ENCODE measurements around the gene ITPR2.
"Not testable (repeated sequence)": the region's sequence is repeated elsewhere in the genome, so short reads cannot be mapped to it uniquely, and the experiment has no call there.

ITPR2 gene

DNA sequence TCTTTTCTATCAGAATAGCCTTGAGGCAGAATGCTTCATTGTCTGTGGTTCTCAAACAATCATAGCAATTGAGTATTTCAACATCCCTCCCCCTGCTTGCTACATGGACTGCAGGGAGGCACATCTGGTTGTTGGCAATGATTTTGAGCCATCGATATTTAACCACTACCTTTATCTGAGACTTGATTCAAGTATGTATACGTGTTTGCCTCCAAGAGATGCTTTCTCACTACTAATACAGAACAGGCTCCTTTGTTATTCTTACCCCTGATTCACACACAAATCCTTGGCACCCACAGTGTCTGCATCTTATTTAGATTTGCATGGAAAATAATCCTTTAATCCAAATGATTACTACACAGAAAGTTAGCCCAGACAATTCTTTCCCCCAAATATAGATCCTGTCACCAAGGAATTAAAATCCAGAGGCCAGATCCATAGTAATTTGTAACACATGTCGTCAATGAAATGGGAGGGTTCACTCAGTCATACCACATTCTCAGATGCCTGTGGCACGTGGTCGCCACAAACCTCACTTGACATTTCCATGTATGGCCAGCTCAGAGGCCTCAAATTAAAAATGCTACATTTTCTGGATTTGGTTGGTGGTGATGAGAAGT, 199.3 kb downstream of the ITPR2 start:
- DNase-seq (ENCODE audit: low read depth in 1 of 2, low spot score in 1 of 2), result no peak

DNA sequence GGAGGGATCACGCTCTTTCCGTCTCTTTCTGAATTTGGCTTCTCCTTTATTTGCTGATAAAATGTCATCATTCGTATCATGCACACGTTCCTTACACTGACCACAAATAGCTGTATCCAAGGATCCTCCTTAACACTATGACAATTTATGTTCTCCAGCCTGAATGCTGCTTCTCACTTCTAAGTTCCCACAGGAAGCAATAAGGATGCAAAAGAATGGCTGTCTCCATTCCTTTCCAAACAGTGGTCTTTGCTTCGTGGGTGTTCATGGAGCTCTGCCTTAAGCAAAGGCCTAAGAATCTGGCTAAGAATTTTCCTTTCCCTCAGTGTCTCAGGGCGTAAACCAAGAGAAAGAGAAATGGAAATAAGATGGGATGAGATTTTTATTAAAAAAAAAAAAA, 200.2 kb downstream of the ITPR2 start:
- DNase-seq (ENCODE audit: low read depth in 1 of 2, low spot score in 1 of 2), result no peak

DNA sequence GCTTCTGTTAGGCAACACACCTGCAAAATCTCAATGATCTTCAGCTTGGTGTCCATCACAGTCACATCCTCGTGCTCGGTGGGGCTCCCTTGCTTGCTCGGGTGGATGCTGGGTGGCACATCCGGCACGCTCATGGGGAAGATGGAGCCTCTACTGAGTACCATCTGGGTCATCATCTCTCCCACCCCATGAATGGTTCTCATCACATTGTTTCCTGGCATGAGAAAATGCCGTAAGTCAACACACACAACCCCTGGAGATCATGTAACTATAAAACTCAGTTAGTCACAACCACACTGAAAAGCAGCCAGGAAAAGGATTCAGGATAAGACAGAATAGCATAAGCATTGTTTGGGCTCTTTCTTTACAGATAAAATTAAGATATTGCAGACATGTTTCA, 201.1 kb downstream of the ITPR2 start:
- DNase-seq (ENCODE audit: low read depth in 1 of 2, low spot score in 1 of 2), result no peak

DNA sequence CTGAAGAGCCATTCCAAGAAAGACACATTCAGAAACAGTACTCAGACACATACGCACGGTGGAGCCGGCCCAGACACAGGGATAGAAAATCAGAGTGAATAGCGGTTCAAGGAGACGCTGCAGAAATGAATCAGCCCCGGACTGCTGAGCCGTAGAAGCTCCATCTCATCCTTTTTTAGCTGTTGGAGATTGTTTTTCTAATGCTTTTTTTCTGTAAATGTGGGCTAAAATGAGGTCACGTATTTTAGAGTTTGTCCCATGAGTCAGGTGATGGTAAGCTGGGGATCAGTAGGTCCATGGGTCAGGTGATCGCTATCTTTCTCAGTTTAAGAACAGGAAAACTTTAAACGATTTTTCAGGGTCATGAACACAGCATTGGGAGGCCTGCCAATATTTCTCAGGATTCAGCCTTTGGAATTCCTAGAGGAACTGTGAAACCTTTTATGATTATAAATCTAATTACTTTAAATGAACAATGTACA, 202.4 kb downstream of the ITPR2 start:
- no peak for DNase-seq (ENCODE audit: low read depth in 1 of 2, low spot score in 1 of 2)

DNA sequence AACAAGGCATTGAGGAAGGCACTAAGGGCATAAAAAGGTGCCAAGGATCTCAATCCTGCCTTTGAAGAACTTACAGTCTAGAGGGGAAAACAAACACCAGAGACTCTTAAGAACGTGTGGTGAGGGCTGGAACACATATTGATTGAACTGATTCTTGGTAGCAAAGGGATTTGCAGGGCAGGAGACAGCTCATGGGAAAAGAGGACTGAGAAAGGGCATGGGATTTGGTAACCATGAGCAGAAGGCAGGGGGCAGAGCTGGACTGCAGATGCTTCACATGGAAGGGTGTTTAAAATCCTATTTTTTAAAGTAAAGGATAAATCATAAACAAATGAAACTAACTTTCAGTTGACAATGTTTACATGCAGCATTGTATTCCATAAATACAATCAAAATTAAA, 203.1 kb downstream of the ITPR2 start:
- no peak for DNase-seq (ENCODE audit: low read depth in 1 of 2, low spot score in 1 of 2)

DNA sequence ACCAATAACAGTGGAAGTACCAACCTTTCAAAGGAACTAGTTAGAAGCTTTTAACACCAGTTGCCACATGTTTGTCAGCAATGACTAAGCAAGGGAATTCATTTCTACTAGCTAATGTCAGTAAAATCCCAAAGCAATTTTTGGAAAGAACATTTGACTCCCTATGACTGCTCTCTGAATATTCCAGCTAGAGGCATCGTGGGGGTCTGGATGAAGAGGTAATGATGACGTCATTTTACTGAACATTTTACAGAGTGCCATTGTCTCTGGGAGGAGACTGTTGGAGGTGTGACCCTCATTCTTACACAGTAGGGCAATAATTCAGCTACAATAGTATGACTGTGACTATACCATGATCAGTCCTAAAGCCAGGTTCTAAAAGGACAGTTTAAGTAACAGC, 204.8 kb downstream of the ITPR2 start:
- DNase-seq (ENCODE audit: low read depth in 1 of 2, low spot score in 1 of 2), result no peak

DNA sequence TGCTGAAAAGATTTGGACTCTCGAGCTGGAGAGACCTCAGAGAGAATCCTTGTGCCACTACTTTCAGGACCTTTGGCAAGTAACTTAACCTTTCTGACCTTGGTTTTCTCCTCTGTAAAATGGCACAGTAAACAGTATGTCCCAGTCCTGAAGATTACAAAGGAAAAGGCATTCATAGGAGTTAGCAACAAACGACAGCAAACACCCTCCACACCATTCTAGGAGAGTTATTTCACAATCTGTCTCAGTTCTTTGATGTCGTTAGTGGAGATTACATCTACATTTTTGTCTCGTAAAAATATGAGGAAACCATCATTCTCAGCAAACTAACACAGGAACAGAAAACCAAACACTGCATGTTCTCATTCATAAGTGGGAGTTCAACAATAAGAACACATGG, 205.7 kb downstream of the ITPR2 start:
- no peak for DNase-seq (ENCODE audit: low read depth in 1 of 2, low spot score in 1 of 2)

DNA sequence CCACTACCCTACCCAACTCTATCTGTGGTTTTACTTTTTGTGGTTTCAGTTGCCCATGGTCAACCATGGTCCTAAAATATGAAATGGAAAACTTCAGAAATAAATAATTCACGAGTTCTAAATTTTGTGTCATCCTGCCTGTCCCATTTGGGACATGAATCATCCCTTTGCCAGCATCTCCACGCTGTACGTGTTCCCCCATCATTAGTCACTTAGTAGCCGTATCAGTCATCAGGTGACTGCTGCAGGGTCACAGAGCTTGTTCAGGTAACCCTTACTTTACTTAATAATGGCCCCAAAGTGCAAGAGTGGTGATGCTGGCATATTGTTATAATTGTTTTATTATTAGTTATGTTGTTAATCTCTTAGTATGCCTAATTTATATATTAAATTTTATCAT, 209.9 kb downstream of the ITPR2 start:
- no peak for DNase-seq (ENCODE audit: low read depth in 1 of 2, low spot score in 1 of 2)

DNA sequence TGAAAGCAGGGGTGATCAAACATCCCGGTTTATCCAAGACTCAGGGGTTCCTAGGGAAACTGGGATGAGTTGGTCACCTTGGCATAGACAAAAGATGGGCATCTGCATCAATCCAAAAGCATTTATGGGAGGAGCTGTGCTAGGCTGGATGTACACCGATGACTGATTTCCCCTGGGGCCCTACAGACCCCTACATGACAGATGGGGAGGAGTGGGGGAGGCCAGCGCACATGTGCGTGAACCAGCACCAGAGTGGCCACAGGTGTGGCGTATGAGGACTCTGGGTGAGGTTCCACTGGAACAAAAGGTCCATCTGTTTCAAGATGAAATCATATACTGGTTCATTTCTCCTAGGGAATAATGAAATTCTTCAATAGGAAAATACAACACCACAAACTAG, 210.4 kb downstream of the ITPR2 start:
- no peak for DNase-seq (ENCODE audit: low read depth in 1 of 2, low spot score in 1 of 2)

DNA sequence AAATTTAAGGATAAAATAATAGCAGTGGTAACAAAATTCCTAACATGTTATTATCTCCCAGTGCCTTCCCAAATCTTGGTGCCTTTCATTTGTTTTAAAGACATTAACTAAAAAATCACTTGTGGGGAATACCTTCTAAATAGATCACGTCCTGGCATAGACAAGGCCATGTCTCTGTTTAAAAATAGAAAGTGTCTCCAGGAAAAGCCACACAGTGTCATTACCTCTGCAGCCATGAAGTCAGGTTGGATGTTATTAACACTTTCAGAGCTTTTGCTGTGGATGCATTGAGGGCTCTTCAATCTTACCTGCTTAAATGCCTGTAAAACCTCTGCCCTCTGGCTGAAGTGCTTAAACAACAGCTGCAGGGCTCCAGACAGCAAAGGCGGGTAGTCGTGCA, 211.1 kb downstream of the ITPR2 start:
- no peak for DNase-seq (ENCODE audit: low read depth in 1 of 2, low spot score in 1 of 2)

DNA sequence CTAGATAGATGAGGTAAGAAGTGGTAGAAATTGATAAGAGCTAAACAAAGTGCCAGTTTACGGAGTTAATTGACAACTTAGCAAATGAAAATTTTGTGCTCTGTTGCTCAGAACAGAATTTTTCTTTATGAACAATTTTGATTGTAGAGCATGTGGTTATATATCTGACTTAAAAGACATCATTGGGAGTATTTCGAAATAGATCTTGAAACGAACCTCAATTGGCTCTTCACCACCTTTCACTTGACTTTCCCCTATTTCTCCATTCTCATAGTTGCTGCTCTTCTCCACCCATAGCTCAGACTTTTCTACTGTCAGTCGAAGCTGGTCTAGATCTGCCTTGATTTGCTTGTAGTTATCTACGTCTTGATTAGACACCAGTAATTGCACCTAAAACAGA, 212.1 kb downstream of the ITPR2 start:
- no peak for DNase-seq (ENCODE audit: low read depth in 1 of 2, low spot score in 1 of 2)

DNA sequence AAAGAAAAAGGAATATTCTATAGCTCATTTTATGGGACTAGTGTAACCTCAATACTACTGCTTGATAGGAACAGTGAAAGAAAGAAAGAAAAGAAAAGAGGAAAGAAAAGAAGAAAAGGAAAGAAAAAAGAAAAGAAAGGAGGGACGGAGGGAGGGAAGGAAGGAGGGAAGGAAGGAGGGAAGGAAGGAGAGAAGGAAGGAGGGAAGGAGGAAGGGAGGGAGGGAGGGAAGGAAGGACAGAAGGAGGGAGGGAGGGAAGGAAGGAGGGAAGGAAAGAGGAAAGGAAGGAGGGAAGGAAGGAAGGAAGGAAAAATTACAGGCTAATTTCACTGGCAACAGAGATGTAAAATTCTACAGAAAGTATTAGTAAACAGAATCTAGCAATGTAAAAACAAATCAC, 215.5 kb downstream of the ITPR2 start:
- no peak for DNase-seq (ENCODE audit: low read depth in 1 of 2, low spot score in 1 of 2)

DNA sequence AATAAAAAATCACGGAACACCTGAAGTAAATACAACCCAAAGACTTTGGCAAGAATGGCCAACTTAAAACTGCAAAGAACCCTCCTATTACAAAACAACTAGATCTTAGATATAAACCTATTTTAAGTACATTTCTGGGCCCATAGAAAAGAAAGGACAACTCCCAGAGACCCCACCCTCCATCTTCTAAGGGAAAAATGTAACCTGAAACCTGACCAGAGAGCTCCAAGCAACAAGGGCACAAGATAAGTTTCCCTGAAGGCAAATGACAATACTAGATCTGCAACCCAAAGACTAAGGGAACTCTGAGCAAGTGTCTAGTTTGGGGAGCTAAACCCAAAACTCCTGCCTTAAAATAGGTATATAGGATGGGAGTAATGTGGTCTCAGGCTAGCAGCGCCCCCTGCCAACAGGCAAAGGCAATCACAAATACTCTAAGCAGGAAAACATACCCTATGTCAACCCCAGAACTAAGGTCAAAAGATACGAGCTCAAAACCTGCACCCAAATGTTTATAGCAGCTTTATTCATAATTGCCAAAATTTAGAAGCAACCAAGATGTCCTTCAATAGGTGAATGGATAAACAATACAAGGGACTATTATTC, 218.9 kb downstream of the ITPR2 start:
- no peak for DNase-seq (ENCODE audit: low read depth in 1 of 2, low spot score in 1 of 2)

DNA sequence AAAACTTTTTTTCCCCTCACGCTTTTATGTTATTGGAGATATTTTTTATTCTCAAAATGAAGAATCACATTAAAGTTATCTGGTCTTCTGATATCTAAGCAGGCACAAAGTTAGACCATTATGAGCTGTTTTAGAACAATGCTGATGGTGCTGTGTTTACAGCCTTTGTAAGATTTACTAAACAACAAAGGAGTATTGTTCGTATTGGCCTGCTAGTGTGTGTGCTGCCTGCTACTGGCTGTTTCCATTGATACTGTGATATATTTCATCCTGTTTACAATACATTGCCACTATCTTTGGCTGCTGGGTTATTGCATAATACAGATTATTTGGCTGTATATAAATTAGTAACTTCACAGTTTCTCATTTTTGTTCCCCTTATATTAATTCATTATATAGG, 220.8 kb downstream of the ITPR2 start:
- no peak for DNase-seq (ENCODE audit: low read depth in 1 of 2, low spot score in 1 of 2)

DNA sequence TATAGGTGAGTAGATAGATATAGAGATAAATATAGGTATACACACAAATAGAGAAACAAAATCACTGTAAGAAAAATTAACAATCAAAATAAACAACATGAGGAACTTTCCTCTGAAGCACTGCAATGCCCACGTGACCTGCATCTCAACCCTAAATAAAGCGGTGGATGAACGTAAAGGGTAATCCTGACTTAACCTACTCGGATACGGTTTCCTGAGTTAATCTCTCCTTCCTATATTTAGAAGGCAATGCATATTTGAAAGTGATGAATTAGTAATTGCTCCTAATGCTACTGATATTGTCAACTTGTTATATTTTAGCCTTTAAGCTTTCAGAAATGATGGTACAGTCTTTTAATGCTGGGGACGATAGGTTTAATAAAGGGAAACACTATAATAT, 221.4 kb downstream of the ITPR2 start:
- DNase-seq (ENCODE audit: low read depth in 1 of 2, low spot score in 1 of 2), result no peak

DNA sequence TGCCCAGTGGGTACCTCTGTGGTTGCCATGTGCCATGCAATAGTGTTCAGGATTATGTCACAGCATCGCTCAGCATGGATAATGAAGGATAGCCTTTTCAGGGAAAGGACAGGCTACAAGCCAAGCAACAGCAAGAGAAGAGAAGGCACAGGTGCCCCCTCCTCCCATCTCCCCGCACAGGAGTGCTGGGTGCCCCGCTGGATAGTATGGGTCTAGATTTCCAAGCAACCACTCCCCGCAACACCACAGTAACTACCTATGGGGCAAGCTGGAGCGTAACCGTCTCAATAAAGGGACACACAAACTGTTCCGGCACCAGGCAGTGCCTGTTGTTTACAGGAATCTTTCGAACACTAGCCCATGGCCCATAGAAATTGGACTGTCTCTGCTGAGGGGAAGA, 222.2 kb downstream of the ITPR2 start:
- no peak for DNase-seq (ENCODE audit: low read depth in 1 of 2, low spot score in 1 of 2)

DNA sequence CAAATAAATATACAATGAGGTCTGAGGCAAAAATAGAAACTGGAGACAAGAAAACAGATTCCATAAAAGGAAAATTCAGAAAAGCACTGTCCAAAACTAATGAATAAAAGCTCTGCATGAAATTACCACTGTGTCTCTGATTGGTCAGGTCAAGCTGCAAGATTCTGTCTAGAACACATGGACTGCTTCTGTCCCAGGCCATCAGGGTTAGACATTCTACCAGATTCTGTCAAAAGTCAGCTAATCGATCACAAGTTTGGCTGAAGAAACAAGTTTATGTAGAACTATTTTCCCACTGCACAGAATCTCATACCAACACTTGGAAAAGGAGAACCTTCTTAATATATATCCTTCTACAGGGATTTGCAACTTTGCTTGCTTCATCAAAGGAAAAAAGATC, 223.0 kb downstream of the ITPR2 start:
- DNase-seq (ENCODE audit: low read depth in 1 of 2, low spot score in 1 of 2), result no peak

DNA sequence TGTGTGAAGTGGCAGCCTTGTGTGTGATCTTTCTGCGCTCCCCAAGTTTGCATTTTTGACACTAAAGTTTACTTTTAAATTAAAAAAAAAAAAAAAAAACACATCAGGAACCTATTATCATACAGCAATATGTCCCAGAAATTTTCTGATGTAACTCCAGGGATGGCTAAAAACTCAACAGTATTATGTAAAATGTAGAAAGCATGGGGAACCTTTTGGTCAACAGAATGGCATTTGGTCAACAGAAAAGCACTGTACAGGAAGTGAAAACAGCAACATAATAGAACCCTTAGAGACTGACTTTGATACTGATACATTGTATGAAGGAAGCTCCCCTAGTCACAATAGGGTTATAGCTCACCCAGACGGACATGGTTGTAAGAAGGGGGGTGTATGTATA, 224.3 kb downstream of the ITPR2 start:
- no peak for DNase-seq (ENCODE audit: low read depth in 1 of 2, low spot score in 1 of 2)

DNA sequence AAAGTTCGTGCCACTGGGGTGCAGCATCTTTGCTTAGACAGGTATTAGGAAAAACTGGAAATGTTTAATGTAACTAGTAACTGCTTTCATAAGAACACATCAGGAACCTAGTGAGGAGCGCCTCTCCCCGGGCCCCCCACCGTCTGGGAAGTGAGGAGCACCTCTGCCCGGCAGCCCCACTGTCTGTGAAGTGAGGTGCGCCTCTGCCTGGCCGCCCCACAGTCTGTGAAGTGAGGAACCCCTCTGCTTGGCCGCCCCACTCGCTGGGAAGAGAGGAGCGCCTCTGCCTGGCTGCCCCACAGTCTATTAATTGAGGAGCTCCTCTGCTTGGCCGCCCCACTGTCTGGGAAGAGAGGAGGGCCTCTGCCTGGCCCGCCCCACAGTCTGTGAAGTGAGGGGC, 224.7 kb downstream of the ITPR2 start:
- no peak for DNase-seq (ENCODE audit: low read depth in 1 of 2, low spot score in 1 of 2)

DNA sequence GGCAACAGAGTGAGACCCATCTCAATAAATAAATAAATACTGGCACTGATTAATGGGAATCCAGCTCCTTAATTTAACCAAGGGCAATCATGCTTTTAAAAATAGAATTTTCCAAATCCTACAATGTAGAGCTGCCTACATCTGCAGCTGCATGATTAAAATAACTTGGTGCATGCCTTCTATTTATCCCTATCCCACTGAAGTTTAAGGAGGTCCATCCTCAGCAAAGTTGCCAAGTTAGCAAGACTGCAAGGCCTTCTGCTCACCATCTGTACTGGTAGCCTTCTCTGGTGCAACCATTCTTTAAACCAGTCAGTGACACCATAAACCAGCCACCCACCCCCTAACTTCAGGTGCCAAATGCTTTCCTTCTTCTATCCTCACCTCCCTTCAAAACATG, 226.1 kb downstream of the ITPR2 start:
- DNase-seq (ENCODE audit: low read depth in 1 of 2, low spot score in 1 of 2), result no peak

DNA sequence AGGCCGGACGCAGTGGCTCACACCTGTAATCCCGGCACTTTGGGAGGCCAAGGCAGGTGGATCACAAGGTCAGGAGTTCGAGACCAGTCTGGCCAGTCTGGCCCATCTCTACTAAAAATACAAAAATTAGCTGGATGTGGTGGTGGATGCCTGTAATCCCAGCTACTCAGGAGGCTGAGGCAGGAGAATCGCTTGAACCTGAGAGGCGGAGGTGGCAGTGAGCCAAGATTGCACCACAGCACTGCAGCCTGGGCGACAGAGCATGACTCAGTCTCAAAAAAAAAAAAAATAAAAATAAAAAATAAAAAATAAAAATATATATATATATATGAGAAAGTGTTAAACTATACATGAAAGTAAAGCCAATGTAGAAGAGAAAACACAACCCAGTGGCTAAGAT, 228.2 kb downstream of the ITPR2 start:
- DNase-seq (ENCODE audit: low read depth in 1 of 2, low spot score in 1 of 2), result not testable (repeated sequence)

DNA sequence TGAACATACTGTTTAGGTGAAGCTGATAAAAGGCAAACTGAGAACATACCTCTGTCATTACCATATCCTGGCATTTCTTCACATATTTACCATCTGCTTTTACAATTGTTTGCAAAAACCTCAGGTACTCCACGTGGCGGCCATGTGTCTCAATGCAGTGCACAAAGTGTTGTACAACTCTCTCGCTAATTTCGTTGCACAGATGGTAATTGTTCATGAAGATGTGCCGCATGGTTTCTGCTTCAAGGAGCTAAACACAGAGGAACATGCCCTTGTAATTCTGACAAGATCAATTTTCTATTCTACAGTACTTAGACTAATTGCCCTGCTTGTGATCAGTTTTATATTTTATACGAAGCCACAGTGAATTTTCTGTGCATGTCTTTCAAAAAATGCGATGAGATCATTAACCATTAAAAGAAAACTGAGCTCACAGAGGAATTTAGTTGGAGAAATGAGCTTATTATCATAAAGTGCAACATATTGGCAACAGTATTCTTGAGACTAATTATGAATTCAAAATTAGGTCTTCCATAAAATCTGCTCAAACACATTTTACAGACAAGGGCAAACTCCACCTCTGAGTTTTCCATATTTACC, 233.8 kb downstream of the ITPR2 start:
- no peak for DNase-seq (ENCODE audit: low read depth in 1 of 2, low spot score in 1 of 2)

DNA sequence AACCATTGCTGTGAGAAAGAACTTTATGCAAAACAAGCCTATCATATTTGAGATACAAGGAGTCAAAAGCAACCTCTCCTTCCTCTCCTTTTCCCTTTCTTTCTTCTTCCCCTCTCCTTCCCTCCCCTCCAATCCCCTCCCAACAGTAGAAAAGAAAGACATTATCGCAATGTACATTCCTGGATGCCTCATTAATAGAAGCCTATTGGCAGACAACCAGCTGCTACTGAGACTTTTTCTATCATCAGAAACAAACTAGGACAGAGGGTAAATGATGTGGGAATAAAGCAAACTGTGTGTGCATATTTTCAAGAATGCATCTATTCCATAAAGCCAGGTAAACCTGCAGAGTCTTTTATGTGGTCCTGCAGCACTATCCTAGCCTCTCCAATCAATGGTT, 237.2 kb downstream of the ITPR2 start:
- no peak for DNase-seq (ENCODE audit: low read depth in 1 of 2, low spot score in 1 of 2)

Data from activated T-helper 1 cell treated with anti-CD3 and anti-CD28 coated beads, Interleukin-2, amount 50 U/mL, for 16 hours (primary cell).